Kidney tubule cell (primary cell): ENCODE data around the gene PKP1.

Source experiments
- DNase-seq: peaks from one replicate; pipeline ENCODE4 v3.0.0-alpha.2; 2018; ENCODE audit warnings: low spot score

PKP1 gene

GRCh38 chr1:201307760-201308499 is 24.6 kb downstream of the PKP1 start:
- DNase-seq, result no peak

- peak; percentile 76 for DNase-seq
Measured at GRCh38 chr1:201309416-201309815, 26.1 kb downstream of the PKP1 start.

GRCh38 chr1:201310251-201310985 is 27.1 kb downstream of the PKP1 start:
- DNase-seq, result no peak

GRCh38 chr1:201310986-201311355 is 27.7 kb downstream of the PKP1 start:
- DNase-seq, result peak; percentile 75

GRCh38 chr1:201311356-201312011 is 28.2 kb downstream of the PKP1 start:
- peak; percentile 38 for DNase-seq

GRCh38 chr1:201312298-201312697 is 29.0 kb downstream of the PKP1 start:
- no peak for DNase-seq

GRCh38 chr1:201313086-201313485 is 29.8 kb downstream of the PKP1 start:
- no peak for DNase-seq

- no peak for DNase-seq
Measured at GRCh38 chr1:201316556-201316955, 33.2 kb downstream of the PKP1 start.

GRCh38 chr1:201317551-201317950 is 34.2 kb downstream of the PKP1 start:
- DNase-seq, result no peak

GRCh38 chr1:201318504-201319340 is 35.4 kb downstream of the PKP1 start:
- DNase-seq, result no peak

- no peak for DNase-seq
Measured at GRCh38 chr1:201319631-201320030, 36.3 kb downstream of the PKP1 start.

GRCh38 chr1:201320168-201320788 is 37.0 kb downstream of the PKP1 start:
- no peak for DNase-seq

- no peak for DNase-seq
Measured at GRCh38 chr1:201321826-201322390, 38.6 kb downstream of the PKP1 start.

GRCh38 chr1:201322653-201323510 is 39.6 kb downstream of the PKP1 start:
- DNase-seq, result no peak

GRCh38 chr1:201324306-201324705 is 41.0 kb downstream of the PKP1 start:
- DNase-seq, result no peak

GRCh38 chr1:201324821-201325677 is 41.7 kb downstream of the PKP1 start:
- no peak for DNase-seq

GRCh38 chr1:201325678-201326060 is 42.4 kb downstream of the PKP1 start:
- no peak for DNase-seq

GRCh38 chr1:201326710-201327109 is 43.4 kb downstream of the PKP1 start:
- DNase-seq, result no peak

- DNase-seq, result no peak
Measured at GRCh38 chr1:201327687-201328240, 44.5 kb downstream of the PKP1 start.
